ENCODE data around the gene LHFPL6.

Gene LHFPL6

GRCh38 chr13:39324806-39325311, 278.1 kb downstream of the LHFPL6 start:
- no peak for TF ChIP-seq CTCF (IDR thresholded peaks at IDR 0.05; ENCODE audit: low read depth, low read length, missing control alignments)
- no peak overlapping the region for H3K4me3 ChIP-seq (replicated peaks; ENCODE audit: low read depth, low read length)
- DNase-seq (ENCODE audit: extremely low read depth, low read depth) = no peak

GRCh38 chr13:39322836-39323585, 280.0 kb downstream of the LHFPL6 start:
- H3K4me3 ChIP-seq (replicated peaks; ENCODE audit: low read depth, low read length) = no peak overlapping the region
- no peak for TF ChIP-seq CTCF (IDR thresholded peaks at IDR 0.05; ENCODE audit: low read depth, low read length, missing control alignments)
- no peak for DNase-seq (ENCODE audit: extremely low read depth, low read depth)

GRCh38 chr13:39321574-39321973, 281.4 kb downstream of the LHFPL6 start:
- no peak for TF ChIP-seq CTCF (IDR thresholded peaks at IDR 0.05; ENCODE audit: low read depth, low read length, missing control alignments)
- H3K4me3 ChIP-seq (replicated peaks; ENCODE audit: low read depth, low read length) = no peak overlapping the region
- no peak for DNase-seq (ENCODE audit: extremely low read depth, low read depth)

- no peak for DNase-seq (ENCODE audit: extremely low read depth, low read depth)
- TF ChIP-seq CTCF (IDR thresholded peaks at IDR 0.05; ENCODE audit: low read depth, low read length, missing control alignments) = no peak
- no peak overlapping the region for H3K4me3 ChIP-seq (replicated peaks; ENCODE audit: low read depth, low read length)
These were observed 284.8 kb downstream of the LHFPL6 start for GRCh38 chr13:39318161-39318560.

- no peak overlapping the region for H3K4me3 ChIP-seq (replicated peaks; ENCODE audit: low read depth, low read length)
- DNase-seq (ENCODE audit: extremely low read depth, low read depth) = no peak
- TF ChIP-seq CTCF (IDR thresholded peaks at IDR 0.05; ENCODE audit: low read depth, low read length, missing control alignments) = no peak
These were observed 285.7 kb downstream of the LHFPL6 start for GRCh38 chr13:39317291-39317690.

- no peak for TF ChIP-seq CTCF (IDR thresholded peaks at IDR 0.05; ENCODE audit: low read depth, low read length, missing control alignments)
- no peak for DNase-seq (ENCODE audit: extremely low read depth, low read depth)
These were observed 287.2 kb downstream of the LHFPL6 start for GRCh38 chr13:39315796-39316195.

More at GRCh38 chr13:39315796-39316195, 287.2 kb downstream of the LHFPL6 start:
- no peak overlapping the region for H3K4me3 ChIP-seq (replicated peaks; ENCODE audit: low read depth, low read length)

Data from HFF-Myc (cell line).